SK-N-MC (cell line): Measurements from ENCODE around the gene ARL3.

Experiments used
- EZH2 ChIP-seq: fragments of 200-600 bp; sonication (generic); IDR thresholded peaks from one replicate; pipeline ENCODE4 v1.6.1; 2017; ENCODE audit warnings: antibody characterized with exemption
- POLR2AphosphoS5 ChIP-seq: IDR thresholded peaks from 2 replicates; pipeline ENCODE4 v1.6.1; 2012; ENCODE audit warnings: mild to moderate bottlenecking, low read depth, low read length, borderline replicate concordance

GRCh38 chr10:102632394-102633111 is 81.6 kb downstream of the ARL3 start:
- TF ChIP-seq POLR2AphosphoS5, result 0 out of 2 replicates have a peak, but pooled peaks have one; percentile 35
- no peak for TF ChIP-seq EZH2
